DOHH2 (cell line): Measurements from ENCODE around the gene WDR6.

Experiments used
- EZH2phosphoT487 ChIP-seq: fragments of 200-600 bp; sonication (generic); IDR thresholded peaks from 2 replicates; pipeline ENCODE4 v1.6.1; 2017; ENCODE audit warnings: borderline replicate concordance, mild to moderate bottlenecking, antibody characterized with exemption, low read length, moderate library complexity, mixed read lengths
- TF ChIP-seq, protein P1 (sequence below): fragments of 200-600 bp; sonication (generic); IDR thresholded peaks from one replicate; pipeline ENCODE4 v1.5.1; 2014; ENCODE audit warnings: antibody characterized with exemption, mild to moderate bottlenecking, low read depth, low read length; ENCODE audit not compliant: poor library complexity, severe bottlenecking

- TF ChIP-seq, protein P1, sequence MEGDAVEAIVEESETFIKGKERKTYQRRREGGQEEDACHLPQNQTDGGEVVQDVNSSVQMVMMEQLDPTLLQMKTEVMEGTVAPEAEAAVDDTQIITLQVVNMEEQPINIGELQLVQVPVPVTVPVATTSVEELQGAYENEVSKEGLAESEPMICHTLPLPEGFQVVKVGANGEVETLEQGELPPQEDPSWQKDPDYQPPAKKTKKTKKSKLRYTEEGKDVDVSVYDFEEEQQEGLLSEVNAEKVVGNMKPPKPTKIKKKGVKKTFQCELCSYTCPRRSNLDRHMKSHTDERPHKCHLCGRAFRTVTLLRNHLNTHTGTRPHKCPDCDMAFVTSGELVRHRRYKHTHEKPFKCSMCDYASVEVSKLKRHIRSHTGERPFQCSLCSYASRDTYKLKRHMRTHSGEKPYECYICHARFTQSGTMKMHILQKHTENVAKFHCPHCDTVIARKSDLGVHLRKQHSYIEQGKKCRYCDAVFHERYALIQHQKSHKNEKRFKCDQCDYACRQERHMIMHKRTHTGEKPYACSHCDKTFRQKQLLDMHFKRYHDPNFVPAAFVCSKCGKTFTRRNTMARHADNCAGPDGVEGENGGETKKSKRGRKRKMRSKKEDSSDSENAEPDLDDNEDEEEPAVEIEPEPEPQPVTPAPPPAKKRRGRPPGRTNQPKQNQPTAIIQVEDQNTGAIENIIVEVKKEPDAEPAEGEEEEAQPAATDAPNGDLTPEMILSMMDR: no peak
- TF ChIP-seq EZH2phosphoT487: no peak
These were observed 10.9 kb downstream of the WDR6 start, which contains the start of gene DALRD3 for GRCh38 chr3:49017971-49018706.
